HG03097 (cell line): Measurements from ENCODE around the gene NCAM2.

Experiments
- ATAC-seq: cut with Tn5 transposase; IDR thresholded peaks from one replicate; pipeline ENCODE4 v1.9.1; 2021; ENCODE audit not compliant: unreplicated experiment, low FRiP score

Gene NCAM2

GRCh38 chr21:21286170-21286798 is 288.1 kb downstream of the NCAM2 start:
- no peak for ATAC-seq

- no peak for ATAC-seq
Observed at GRCh38 chr21:21290751-21291150, 292.5 kb downstream of the NCAM2 start.

- no peak for ATAC-seq
Observed at GRCh38 chr21:21291883-21292569, 293.8 kb downstream of the NCAM2 start.

GRCh38 chr21:21295303-21295702 is 297.1 kb downstream of the NCAM2 start:
- ATAC-seq = no peak

- ATAC-seq = no peak
Observed at GRCh38 chr21:21297211-21297610, 299.0 kb downstream of the NCAM2 start.

GRCh38 chr21:21301013-21301412 is 302.8 kb downstream of the NCAM2 start:
- ATAC-seq = no peak

- no peak for ATAC-seq
Observed at GRCh38 chr21:21309510-21309909, 311.3 kb downstream of the NCAM2 start.

GRCh38 chr21:21324297-21324696 is 326.1 kb downstream of the NCAM2 start:
- no peak for ATAC-seq

- ATAC-seq = no peak
Observed at GRCh38 chr21:21332492-21332891, 334.3 kb downstream of the NCAM2 start.

GRCh38 chr21:21341041-21341440 is 342.8 kb downstream of the NCAM2 start:
- ATAC-seq = no peak

- ATAC-seq = no peak
Observed at GRCh38 chr21:21345296-21345695, 347.1 kb downstream of the NCAM2 start.

- no peak for ATAC-seq
Observed at GRCh38 chr21:21345872-21346271, 347.7 kb downstream of the NCAM2 start.

GRCh38 chr21:21366277-21366676 is 368.1 kb downstream of the NCAM2 start:
- no peak for ATAC-seq

GRCh38 chr21:21367583-21367982 is 369.4 kb downstream of the NCAM2 start:
- no peak for ATAC-seq

GRCh38 chr21:21373969-21374368 is 375.8 kb downstream of the NCAM2 start:
- ATAC-seq = no peak

- no peak for ATAC-seq
Observed at GRCh38 chr21:21383126-21383525, 384.9 kb downstream of the NCAM2 start.

- ATAC-seq = no peak
Observed at GRCh38 chr21:21384977-21385376, 386.8 kb downstream of the NCAM2 start.

GRCh38 chr21:21385404-21385803 is 387.2 kb downstream of the NCAM2 start:
- ATAC-seq = no peak

- ATAC-seq = no peak
Observed at GRCh38 chr21:21387916-21388315, 389.7 kb downstream of the NCAM2 start.

- ATAC-seq = no peak
Observed at GRCh38 chr21:21394064-21394463, 395.9 kb downstream of the NCAM2 start.

- no peak for ATAC-seq
Observed at GRCh38 chr21:21396424-21396823, 398.2 kb downstream of the NCAM2 start.

GRCh38 chr21:21397464-21397863 is 399.3 kb downstream of the NCAM2 start:
- ATAC-seq = no peak
